HG03520 (cell line): ENCODE measurements around the gene XG.

Source experiments
- ATAC-seq: cut with Tn5 transposase; IDR thresholded peaks from one replicate; pipeline ENCODE4 v1.9.1; 2021; ENCODE audit warnings: mild to moderate bottlenecking, moderate library complexity; ENCODE audit not compliant: unreplicated experiment

XG gene

GRCh38 chrX:2862404-2862803 is 110.6 kb downstream of the XG start:
- ATAC-seq = no peak

GRCh38 chrX:2863646-2864045 is 111.8 kb downstream of the XG start:
- no peak for ATAC-seq
